ENCODE data around the gene MFNG.

- TF ChIP-seq, protein P1, sequence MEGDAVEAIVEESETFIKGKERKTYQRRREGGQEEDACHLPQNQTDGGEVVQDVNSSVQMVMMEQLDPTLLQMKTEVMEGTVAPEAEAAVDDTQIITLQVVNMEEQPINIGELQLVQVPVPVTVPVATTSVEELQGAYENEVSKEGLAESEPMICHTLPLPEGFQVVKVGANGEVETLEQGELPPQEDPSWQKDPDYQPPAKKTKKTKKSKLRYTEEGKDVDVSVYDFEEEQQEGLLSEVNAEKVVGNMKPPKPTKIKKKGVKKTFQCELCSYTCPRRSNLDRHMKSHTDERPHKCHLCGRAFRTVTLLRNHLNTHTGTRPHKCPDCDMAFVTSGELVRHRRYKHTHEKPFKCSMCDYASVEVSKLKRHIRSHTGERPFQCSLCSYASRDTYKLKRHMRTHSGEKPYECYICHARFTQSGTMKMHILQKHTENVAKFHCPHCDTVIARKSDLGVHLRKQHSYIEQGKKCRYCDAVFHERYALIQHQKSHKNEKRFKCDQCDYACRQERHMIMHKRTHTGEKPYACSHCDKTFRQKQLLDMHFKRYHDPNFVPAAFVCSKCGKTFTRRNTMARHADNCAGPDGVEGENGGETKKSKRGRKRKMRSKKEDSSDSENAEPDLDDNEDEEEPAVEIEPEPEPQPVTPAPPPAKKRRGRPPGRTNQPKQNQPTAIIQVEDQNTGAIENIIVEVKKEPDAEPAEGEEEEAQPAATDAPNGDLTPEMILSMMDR (IDR thresholded peaks at IDR 0.05) = peak; percentile 27 to 61 (median 33)
- TF ChIP-seq POLR2A (IDR thresholded peaks at IDR 0.05) = no peak
Observed at GRCh38 chr22:37428649-37429586, 57.3 kb downstream of the MFNG start.
